GM18520 (cell line): ENCODE measurements around the gene TRIML2.
"Not testable (repeated sequence)": the region's sequence is repeated elsewhere in the genome, so short reads cannot be mapped to it uniquely, and the experiment has no call there.

ENCODE experiments used
- ATAC-seq: cut with Tn5 transposase; IDR thresholded peaks from one replicate; pipeline ENCODE4 v1.9.1; 2021; ENCODE audit not compliant: unreplicated experiment

The TRIML2 gene

GRCh38 chr4:188107931-188108843 is 1.2 kb downstream of the TRIML2 start:
- ATAC-seq = no peak

DNA sequence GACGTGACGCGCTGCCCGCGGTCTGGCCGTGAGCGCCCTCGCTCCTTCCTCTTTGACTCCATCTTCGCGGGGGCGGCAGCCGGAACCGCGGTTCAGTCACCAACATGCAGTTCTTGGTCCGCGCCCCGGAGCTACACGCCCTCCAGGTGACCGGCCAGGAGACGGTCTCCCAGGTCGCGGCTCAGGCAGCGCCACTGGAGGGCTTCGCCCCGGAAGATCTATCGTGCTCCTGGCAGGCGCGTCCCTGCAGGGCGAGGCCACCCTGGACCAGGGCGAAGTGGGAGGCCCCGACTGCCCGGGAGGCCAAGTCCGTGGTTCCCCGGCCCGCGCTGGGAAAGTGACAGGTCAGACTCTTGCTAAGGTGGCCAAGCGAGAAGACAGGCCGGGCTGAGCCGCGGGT is 2.9 kb downstream of the TRIML2 start:
- ATAC-seq = no peak

DNA sequence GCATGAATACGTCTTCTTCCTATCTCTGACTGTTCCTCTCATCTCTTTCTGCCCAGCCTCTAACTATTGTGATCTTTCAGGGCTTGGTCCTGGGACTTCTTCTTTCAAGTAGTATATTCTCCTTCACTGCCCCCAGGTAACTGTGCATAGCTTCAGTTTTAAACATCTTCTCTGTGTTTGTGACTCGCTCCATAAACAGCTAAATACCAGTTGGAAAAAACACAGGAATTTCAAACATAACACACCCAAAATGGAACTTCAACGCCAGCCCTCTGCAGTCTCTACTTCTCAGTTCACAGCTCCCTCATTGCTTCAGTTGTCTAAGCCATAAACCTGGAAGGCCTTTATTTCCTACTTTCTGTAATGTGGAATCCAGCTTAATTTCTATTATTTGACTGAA is 16.6 kb downstream of the TRIML2 start:
- no peak for ATAC-seq

DNA sequence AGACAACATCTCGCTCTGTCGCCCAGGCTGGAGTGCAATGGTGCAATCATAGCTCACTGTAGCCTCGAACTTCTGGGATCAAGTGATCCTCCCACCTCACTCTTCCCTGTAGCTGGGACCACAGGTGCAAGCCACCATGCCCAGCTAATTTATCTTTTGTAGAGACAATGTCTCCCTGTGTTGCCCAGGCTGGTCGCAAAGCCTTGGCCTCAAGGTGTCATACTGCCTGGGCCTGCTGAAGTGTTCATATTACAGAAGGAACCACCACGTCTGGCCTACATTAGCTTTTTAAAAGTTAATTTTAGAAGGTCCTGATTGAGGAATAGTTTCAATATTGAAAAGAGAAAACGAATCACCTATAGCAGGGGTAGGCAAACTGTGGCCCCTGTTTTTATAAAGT is 22.5 kb downstream of the TRIML2 start:
- no peak for ATAC-seq

- ATAC-seq = no peak
Measured at GRCh38 chr4:188082796-188083195, 26.6 kb downstream of the TRIML2 start.

GRCh38 chr4:188078116-188078515 is 31.3 kb downstream of the TRIML2 start:
- ATAC-seq = no peak

GRCh38 chr4:188076169-188076568 is 33.2 kb downstream of the TRIML2 start:
- ATAC-seq = no peak

- no peak for ATAC-seq
Measured at GRCh38 chr4:188061083-188061482, 48.3 kb downstream of the TRIML2 start.

DNA sequence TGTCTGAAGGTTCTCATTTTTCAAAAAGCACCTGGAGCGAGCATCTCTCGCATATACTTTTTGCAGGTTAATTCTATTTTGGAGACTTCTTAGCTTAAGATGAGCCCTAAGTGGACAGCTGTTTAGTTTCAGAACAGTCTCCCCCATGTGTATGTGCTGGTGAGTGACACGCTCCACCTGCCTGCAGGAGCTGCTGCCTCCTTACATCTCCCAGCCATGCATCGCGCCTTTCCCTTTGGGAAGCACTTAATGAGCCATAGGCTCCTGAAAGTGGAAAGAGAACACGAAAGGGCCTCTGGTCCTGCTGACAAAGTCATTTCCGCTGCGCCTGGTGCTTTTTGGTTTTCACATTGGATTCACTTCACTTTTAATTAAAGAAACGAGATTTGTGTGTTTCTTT is 56.1 kb downstream of the TRIML2 start:
- ATAC-seq = no peak

GRCh38 chr4:188046657-188047056 is 62.7 kb downstream of the TRIML2 start:
- ATAC-seq = no peak

- not testable (repeated sequence) for ATAC-seq
Measured at GRCh38 chr4:188045461-188045860, 63.9 kb downstream of the TRIML2 start.

GRCh38 chr4:188043154-188043553 is 66.2 kb downstream of the TRIML2 start:
- ATAC-seq = no peak

- no peak for ATAC-seq
Measured at GRCh38 chr4:188042191-188042590, 67.2 kb downstream of the TRIML2 start.

DNA sequence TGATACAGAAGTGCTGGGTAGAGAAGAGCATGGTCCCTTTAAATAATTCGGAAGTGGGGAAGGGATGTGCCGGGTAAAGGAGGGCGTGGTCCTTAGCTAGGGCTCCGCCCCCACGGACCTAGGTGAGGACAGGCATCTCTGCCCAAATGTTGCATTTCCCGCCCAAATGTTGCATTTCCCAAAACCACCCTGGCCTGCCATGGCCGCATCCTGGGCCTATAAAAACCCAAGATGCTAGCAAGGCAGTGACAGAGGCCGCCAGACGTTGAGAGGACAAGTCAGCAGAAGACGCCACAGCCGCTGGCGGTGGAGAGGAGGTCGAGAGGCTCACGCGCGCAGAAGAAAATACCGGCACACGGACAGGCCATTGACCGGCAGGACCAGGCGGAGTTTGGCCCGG is 67.7 kb downstream of the TRIML2 start:
- no peak for ATAC-seq
